Activated CD4-positive, CD25-positive, alpha-beta regulatory T cell (primary cell): ENCODE measurements around the gene FOXI3.

Experiments
- DNase-seq, 4 experiments: peaks; one replicate each; lab custom pipeline; 2025; lab: John Stamatoyannopoulos, UW

FOXI3 gene

DNA sequence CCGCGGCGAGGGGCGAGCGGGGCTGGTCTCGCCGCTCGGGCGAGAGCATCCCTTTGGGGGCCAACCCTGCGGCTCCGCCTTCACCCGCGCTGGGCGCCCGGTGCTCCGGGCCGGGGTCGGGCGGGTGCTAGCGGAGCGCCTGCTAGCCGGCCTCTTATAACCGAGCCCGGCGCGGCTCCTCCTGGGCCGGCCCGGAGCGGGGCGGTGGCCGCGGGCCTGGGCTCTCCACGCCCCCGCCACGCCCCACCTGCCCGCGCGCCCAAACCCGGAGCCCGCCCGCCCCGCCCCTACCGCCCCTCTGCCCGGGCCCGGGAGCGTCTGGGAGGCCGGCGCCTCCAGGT is at the start of gene FOXI3:
Gene FOXI3, minus strand, starts transcription at position 129 of the 341 bp plus-strand sequence. CDS start 158 bp downstream, outside the sequence.
- no peak for DNase-seq

DNA sequence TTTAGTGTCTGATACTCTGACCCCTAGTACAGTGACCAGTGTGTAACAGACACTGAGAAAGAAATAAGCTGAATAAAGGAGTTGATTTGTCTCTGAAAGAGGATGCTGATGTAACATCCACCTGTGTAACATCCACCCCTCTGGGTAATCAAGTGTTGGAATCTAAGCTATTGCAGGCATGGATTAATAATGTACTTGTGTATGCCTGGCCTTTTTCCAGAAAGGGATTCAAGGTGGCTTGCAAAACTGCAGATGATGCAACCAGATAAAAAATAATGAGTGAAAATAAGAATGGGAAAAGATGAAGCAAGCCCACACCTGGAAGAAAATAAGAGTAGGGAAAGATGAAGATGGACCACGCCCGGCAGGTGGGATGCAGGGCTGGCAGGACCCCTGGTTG is 48.2 kb upstream of the FOXI3 start:
- DNase-seq: no peak

DNA sequence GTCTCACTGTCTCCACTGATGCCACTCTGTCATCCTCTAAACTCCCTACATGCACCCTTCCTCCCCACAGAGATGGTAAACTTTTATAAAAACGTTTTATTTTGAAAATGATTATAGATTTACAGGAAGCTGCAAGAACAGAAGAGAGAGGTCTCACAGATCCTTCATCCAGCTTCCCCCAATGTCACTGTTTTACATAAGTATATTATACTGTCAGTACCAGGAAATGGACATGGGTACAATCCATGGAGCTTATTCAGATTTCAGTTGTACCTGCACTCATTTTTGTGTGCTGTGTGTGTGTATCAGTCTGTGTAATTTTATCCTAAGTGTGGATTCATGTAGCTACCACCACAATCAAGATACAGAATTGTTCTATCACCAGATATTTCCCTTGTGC is 46.7 kb upstream of the FOXI3 start:
- no peak for DNase-seq

DNA sequence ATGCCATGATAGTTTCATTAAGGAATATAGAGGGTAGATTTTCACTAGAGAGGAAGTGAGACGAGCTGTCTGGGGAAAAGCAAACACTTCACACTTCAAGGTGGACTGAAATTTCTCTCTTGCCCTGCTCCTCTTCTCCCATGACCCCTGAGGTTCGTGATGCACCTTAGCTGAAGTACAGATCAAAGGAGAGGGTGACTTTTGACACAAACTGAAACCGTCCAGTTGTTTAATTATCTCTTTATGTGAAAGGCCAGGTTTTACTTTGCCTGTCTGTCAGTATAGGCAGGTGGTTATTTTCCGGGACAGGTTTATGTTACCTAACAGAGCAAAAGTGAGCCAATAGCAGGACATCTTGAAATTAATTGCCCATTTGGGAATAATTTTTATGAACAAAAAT is 41.0 kb upstream of the FOXI3 start:
- no peak for DNase-seq

DNA sequence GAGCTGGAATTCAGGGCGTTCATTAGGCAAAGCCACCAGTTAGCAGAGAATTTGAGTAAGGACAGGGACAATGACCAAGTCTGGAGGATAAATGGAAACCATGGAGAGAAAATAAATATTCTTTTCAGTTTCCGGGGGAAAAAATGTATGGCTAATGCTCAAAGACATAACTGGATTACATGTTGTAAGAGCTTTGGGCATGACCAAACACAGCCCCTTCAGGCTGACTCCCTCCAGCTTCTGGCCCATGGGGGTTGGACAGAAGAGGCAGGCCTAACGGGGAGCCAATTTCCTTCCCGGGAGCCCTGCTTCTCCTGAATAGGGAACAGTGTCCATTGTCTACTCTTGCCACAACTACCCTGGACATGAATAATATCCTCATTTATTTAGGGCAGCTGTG is 39.5 kb upstream of the FOXI3 start:
- DNase-seq: no peak

DNA sequence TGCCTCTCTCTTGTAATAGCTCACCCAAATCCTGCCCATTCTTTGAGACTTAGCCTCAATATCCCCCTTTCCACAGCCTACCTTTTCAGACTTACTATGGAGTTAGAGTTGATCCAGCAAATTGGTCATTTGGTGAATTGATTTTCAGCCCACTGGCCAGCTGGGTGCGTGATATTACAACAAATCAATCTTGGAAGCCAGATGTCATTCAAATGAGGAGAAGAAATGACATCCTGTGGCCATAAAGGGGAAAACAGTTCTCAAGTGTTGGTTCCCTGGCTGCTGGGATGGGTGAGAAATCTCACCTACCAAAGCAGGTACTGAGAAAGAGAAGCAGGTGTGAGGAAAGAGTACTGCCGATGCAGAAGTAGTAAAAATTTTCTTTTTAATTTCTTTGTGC is 36.7 kb upstream of the FOXI3 start:
- DNase-seq: no peak

- no peak for DNase-seq
Measured at GRCh38 chr2:88483200-88483599, 30.7 kb upstream of the FOXI3 start.

DNA sequence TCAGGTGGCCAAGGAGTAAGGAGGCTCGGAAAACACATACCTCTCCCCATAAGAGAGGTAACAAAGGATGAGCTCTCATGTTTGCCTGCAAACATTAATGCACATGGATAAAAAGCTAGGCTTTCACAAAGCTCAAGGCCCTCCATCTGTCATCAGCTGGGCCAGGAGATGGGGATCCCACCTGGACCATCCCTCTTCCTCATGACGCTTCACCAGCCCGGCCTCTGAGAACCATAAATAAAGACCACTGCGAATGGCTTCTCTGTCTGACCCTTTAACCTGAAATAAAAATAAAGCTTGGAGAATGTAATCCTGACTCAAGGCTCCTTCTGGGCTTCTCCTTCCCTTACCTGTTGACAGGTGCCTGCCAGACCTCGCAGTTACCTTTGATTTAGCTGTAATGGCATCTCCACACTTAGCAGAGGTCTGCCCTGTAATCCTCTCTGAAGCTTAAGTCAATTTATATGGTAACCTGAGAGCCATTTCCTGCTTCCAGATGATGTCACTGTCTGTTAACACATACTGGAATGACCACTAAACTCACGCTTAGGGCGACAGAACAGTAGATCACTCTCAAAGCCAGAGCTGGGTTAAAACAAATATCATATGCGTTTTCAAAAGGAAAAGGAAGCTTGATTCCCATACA is 29.3 kb upstream of the FOXI3 start:
- DNase-seq: no peak

DNA sequence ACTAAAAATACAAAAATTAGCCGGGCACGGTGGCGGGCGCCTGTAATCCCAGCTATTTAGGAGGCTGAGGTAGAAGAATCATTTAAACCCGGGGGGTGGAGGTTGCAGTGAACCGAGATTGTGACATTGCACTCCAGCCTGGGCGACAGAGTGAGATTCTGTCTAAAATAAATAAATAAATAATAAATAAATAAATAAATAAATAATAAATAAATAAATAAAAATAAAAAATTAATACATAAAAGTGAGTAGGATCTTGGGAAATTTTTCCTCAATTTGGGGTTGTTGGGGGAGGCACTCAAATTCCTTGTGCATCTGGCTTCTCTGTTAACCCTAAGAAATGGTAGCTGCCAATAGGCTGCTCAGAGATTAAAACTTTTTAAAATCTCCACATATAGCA is 20.3 kb upstream of the FOXI3 start:
- DNase-seq: no peak

DNA sequence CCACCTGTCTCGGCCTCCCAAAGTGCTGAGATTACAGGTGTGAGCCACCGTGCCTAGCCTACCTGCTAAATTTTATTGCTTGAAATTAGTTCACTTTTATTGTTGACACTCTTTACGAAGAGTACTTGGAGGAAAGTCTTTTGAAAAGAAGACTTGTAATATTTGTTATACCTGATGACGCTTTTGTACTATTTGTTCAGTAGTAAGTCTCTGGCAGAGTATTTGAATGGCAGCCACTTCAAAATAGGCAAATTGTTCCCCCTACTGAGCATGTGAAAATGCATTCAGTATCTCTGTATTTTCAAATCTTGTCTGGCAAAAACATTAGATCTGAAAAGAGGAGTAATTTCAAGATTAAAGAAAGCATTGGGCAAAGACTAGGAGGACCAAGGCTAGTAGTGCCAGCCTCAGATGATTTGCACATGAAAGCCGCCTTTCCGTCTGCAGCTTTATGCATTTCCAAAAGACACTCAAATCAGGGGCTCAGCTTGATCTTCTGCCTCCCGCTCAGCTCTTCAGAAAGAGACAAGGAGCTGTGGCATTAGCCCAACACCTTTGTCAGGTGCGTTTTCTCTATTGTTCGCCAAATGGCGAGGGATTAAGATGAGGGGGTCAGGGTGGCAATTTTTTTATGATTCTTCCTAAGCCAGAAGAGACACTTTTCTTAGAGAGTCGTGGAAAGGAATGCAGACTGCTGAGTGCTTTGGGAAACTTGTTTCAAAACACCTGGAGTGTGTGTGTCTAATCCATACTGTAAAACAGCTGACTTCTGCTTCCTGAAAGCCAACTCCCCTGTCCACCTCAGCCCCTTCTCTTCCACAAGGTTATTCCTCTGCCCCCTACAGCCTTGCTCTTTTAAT is 18.8 kb upstream of the FOXI3 start:
- no peak for DNase-seq

DNA sequence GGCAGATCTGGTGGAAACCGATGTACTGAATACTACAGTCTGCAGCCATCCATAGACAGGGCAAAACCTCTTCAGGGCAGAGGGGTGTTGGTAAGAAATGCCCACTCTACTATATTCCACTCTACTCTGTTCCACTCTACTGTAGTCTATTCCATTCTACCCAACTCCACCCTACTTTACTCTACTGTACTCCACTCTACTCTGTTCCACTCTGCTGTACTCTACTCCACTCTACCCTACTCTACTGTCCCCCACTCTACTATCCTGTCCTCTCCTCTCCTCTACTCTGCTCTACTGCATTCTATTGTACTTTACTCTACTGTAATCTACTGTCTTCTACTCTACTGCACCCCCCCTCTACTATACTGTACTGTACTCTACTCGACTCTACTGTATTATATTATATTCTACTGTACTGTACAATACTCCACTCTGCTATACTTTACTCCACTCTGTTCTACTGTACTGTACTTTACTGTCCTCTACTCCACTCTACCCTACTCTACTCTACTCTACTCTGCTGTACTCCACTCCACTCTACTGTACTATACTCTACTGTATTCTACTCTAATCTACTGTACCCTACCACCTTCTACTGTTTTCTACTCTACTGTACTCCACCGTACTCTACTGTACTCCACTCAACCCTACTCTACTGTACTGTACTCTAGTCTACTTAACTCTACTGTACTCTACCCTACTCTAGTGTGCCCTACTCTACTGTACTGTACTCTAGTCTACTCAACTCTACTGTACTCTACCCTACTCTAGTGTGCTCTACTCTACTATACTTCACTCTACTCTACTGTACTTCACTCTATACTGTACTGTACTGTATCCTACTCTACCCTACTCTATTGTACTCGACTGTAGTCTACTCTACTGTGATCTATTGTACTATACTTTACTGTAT is 17.0 kb upstream of the FOXI3 start:
- no peak for DNase-seq

DNA sequence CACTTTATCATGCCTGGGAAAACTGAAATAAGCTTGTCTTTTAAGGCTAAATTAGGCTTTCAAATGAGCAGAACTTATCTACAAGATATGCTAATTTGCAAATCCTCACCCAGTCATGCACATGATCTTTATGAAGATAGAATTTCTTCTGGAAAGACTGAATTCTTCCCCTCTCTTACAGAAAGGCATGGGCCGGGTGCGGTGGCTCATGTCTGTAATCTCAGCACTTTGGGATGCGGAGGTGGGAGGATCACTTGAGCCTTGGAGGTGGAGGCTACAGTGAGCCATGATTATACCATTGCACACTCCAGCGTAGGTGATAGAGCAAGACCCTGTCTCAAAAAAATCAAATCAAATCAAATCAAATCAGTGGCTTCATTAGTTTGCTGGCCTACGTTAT is 11.7 kb upstream of the FOXI3 start:
- no peak for DNase-seq

DNA sequence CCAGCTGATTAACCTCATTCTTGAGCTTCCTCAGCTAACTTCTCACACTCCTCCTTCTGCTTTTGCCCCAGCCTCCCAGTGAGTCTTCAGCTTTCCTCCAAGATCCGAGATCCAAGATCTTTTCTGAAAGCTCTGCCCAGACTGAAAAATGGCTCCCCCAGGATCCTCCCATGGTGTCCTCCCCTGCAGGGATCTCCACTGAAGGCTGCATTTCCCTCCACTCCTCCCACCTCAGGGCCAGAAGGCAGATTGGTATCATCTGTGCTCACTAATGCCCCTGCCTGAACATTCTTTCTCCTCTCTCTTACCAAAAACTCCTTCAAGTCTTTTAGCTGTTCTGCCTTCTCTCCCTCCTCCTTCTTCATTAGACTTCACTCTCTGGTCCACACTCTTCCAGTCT is 6.1 kb upstream of the FOXI3 start:
- DNase-seq: no peak

- no peak for DNase-seq
Measured at GRCh38 chr2:88452980-88453582, 588 bp upstream of the FOXI3 start.

DNA sequence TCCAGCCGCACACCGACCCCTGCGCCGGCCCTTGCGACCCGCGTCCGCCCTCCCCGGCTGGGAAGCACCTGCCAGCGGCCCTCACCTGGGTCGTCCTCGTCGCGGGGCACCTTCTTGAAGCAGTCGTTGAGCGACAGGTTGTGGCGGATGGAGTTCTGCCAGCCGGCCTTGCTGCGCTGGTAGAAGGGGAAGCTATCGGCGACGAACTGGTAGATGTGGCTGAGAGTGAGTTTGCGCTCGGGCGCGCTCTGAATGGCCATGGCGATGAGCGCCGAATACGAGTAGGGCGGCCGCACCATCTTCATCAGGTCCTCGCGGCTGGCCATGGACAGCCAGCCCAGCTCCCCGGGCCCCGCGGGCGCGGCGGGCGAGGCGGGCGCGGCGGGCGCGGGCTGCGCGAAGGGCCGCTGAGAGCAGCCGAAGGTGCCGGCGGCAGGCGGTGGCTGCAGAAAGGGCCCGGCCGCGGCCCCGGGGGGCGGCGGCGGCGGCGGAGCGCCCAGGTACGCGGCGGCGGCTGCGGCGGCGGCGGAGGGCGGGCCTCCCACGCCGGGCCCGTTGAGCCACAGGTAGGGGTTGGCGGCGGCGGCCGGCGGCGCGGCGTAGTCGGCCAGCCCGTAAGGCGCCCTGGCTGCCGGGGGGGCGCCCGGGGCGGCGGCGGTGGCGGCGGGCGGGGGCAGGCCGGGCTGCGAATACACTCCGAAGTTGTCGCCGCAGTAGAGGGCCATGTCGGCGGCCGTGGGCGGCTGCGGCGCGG is 505 bp downstream of the FOXI3 start:
- no peak for DNase-seq

GRCh38 chr2:88450925-88451810 is 1.3 kb downstream of the FOXI3 start:
- DNase-seq: no peak

DNA sequence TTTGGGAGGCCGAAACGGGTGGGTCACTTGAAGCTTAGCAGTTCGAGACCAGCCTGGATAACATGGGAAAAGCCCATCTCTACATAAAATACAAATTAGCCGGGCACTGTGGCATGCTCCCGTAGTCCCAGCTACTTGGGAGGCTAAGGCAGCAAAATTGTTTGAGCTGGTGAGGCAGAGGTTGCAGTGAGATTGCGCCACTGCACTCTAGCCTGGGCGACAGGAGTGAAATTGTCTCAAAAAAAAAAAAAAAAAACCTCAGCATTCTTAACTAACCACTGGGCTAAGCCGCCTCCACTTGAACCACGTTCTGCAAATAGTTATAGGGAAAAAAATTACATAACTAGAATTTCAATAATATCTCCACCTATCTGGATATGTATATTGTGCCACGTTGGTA is 2.3 kb downstream of the FOXI3 start:
- DNase-seq: no peak

- DNase-seq: no peak
Measured at GRCh38 chr2:88448248-88448647, 4.2 kb downstream of the FOXI3 start.

DNA sequence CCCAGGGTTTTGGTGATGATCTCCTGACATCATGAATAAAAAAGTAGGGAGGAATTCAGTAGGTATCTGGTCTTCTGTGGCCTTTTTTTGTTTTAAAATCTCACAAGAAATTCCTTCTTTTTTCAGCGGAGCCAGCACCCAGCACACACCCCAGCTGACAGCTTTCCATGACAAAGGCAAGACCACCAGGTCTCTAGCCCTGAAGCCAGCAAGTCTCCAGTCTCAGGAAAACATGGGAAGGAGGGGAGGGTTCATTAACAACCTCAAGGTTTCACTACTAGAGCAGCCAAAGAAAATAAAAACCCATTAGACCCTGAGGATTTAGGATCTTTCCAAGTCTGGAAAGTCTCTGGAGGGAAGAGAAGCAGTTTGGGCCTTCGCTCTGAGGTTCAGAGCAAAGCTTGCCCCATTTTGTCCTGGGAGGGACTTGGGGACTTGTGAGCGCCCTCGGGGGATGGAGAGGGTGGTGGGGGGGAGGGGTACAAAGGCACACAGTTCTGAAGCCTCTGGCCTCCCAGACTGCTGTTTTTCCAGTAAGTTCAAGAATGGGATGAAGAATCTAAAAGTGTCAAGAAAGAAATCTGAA is 9.0 kb downstream of the FOXI3 start:
- no peak for DNase-seq

DNA sequence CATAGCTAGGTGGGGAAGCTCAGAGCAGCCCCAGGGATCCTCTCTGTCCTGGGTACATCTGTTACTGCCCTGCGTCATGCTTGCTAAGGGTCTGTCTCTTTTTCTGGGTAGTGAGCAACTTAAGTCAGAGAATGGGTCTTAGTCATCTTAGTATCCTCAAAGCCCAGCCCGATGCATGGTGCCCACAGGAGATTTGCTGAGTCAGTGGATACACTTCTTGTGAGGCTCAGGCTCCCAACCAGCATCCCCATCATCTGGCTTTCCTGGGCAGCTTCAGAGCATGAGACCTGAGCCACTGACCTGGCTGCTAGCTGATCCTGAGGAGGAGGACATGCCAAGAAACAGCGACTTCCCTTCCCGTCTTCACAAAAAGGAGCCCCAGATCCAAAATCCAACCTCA is 10.0 kb downstream of the FOXI3 start:
- no peak for DNase-seq
